Glutamatergic neuron (in vitro differentiated cells): Measurements from ENCODE around the gene DNM3. TPM values are rescaled to one million over a fixed set of nuclear protein-coding genes. Genes with fewer than 3 reads are reported as not detected.

Experiments used
- DNase-seq: peaks from one replicate; pipeline ENCODE4 v3.0.0; 2022
- H3K27ac Mint-ChIP-seq: one replicate; pipeline ENCODE4 v1.8.0; 2020; ENCODE audit warnings: mild to moderate bottlenecking, mixed read lengths, inconsistent platforms; ENCODE audit not compliant: unreplicated experiment
- H3K27me3 Mint-ChIP-seq: one replicate; pipeline ENCODE4 v1.8.0; 2020; ENCODE audit warnings: mild to moderate bottlenecking, moderate library complexity, mixed read lengths, inconsistent platforms; ENCODE audit not compliant: unreplicated experiment
- H3K36me3 Mint-ChIP-seq: one replicate; pipeline ENCODE4 v1.8.0; 2020; ENCODE audit warnings: mild to moderate bottlenecking, mixed read lengths, inconsistent platforms; ENCODE audit not compliant: unreplicated experiment
- H3K4me1 Mint-ChIP-seq: one replicate; pipeline ENCODE4 v1.8.0; 2020; ENCODE audit warnings: mild to moderate bottlenecking, low read depth, mixed read lengths, inconsistent platforms; ENCODE audit not compliant: unreplicated experiment
- H3K4me3 Mint-ChIP-seq: one replicate; pipeline ENCODE4 v1.8.0; 2020; ENCODE audit warnings: mild to moderate bottlenecking, mixed read lengths, inconsistent platforms; ENCODE audit not compliant: unreplicated experiment
- H3K9me3 Mint-ChIP-seq: one replicate; pipeline ENCODE4 v1.8.0; 2020; ENCODE audit warnings: mild to moderate bottlenecking, moderate library complexity, mixed read lengths, inconsistent platforms; ENCODE audit not compliant: unreplicated experiment
- total RNA-seq: library from RNA; stranded (reverse); fragmentation: NEBNext Ultra II Directional; extraction: Animal tissue kit (Norgen Biotek cat#: 25700); gene quantifications from one replicate; pipeline ENCODE4 v1.2.1, GENCODE V29; 2021; ENCODE audit not compliant: unreplicated experiment
- TF ChIP-seq, protein P1 (sequence below): fragments of 200-600 bp; sonication (generic); IDR thresholded peaks from one replicate; pipeline ENCODE4 v1.5.0; 2021; ENCODE audit not compliant: partially characterized antibody, unreplicated experiment

The DNM3 gene
- total RNA-seq, 1 donor from 2014 or later = 11.4 TPM

DNA sequence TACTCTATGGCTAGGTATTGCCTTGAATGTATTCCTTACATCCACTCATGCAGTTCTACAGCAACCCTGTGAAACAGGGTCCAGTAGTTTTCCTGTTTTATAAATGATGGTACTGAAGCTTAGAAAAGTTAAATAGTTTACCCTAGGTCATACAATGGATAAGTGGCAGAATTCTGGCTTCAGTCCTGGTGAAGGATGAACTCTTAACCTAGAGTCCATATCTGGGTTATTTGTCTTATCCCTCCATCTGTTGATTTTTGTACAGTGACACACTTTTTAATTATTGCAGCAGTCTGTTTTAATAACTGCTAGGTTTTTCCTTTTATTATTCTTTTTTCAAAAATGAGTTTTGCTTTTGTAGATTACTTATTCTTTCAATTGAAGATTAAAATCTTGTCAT lies 263.9 kb downstream of the DNM3 start:
- Mint-ChIP-seq H3K27ac (no peak overlapping the region), H3K4me3 (no peak overlapping the region), H3K27me3 (no peaks in the 10 kb centered on the region), H3K4me1 (peaks cover 2% of the 10 kb centered on the region), H3K36me3 (no peaks in the 10 kb centered on the region), H3K9me3 (peaks cover 4% of the 10 kb centered on the region)
- no peak for DNase-seq
- TF ChIP-seq, protein P1, sequence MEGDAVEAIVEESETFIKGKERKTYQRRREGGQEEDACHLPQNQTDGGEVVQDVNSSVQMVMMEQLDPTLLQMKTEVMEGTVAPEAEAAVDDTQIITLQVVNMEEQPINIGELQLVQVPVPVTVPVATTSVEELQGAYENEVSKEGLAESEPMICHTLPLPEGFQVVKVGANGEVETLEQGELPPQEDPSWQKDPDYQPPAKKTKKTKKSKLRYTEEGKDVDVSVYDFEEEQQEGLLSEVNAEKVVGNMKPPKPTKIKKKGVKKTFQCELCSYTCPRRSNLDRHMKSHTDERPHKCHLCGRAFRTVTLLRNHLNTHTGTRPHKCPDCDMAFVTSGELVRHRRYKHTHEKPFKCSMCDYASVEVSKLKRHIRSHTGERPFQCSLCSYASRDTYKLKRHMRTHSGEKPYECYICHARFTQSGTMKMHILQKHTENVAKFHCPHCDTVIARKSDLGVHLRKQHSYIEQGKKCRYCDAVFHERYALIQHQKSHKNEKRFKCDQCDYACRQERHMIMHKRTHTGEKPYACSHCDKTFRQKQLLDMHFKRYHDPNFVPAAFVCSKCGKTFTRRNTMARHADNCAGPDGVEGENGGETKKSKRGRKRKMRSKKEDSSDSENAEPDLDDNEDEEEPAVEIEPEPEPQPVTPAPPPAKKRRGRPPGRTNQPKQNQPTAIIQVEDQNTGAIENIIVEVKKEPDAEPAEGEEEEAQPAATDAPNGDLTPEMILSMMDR = no peak

DNA sequence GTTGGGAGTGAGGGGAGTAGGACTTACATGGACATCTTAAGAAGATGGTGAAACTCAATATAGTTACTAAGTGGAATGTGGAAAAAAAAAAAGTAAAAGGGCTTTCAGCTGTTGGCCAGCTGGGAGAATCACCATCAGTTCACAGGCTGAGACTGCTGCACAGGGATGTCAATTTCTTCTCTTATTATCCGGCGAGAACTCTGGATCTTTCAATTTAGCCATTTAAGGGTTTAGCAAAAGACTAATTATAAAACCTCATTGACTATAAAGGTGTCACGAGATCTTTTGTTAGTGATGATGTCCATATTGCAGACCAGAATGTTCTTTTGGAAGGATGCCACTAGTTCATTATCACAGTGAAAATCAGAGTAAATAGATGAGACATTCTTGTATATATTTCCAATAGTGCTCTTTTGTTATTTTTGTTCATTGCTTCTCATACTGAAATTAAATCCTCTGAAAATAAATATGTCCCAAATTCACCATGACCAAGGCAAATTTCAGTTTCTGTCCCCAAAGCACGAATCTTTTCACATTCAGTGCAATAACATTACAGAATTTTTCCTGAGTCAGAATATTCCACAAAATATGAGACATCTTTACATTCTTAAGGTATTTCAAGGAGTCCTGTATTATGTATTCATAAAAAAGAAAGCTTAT lies 266.1 kb downstream of the DNM3 start:
- no peak for DNase-seq
- no peaks in the 10 kb centered on the region for H3K27me3 Mint-ChIP-seq
- no peak overlapping the region for H3K27ac Mint-ChIP-seq
- TF ChIP-seq, protein P1 = no peak
- H3K36me3 Mint-ChIP-seq = no peaks in the 10 kb centered on the region
- peaks cover 4% of the 10 kb centered on the region for H3K9me3 Mint-ChIP-seq
- H3K4me1 Mint-ChIP-seq = peaks cover 2% of the 10 kb centered on the region
- H3K4me3 Mint-ChIP-seq = no peak overlapping the region

DNA sequence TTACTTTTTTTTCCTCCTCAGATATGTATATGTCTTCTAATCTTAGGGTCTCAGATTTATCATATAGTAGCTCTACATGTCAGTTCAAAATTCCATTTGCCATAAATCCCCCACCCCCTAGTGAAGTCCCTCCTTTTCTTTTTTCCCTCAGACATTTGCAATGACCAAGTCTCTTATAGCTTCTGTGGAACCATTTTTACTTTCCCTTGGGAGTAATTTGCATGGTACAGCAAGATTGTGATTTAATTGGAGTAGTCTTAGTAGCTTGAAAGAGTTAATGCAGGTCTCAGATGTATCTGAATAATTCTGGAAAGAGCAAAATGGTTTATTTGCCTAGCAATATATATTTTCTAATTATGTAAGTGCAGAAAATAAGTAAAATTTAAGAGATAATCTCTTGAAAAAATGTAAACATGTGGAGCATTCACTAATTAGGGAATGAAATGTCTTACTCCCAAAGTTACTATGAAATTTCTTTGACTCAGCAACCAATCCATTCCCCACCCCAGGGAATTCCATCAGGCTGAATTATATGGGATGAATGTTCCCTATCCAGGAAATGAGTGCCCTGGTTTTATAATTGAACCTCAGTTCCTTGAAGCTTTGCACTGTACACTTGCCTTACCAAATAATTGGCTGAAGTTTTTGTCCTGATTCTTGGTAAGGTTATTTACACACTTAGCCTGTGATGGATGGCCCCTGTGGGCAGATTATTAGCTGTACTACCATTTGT lies 267.0 kb downstream of the DNM3 start:
- Mint-ChIP-seq H3K4me1 (peaks cover 2% of the 10 kb centered on the region), H3K27me3 (no peaks in the 10 kb centered on the region), H3K4me3 (no peak overlapping the region), H3K9me3 (peaks cover 2% of the 10 kb centered on the region), H3K36me3 (no peaks in the 10 kb centered on the region), H3K27ac (no peak overlapping the region)
- TF ChIP-seq, protein P1 = no peak
- DNase-seq = no peak

DNA sequence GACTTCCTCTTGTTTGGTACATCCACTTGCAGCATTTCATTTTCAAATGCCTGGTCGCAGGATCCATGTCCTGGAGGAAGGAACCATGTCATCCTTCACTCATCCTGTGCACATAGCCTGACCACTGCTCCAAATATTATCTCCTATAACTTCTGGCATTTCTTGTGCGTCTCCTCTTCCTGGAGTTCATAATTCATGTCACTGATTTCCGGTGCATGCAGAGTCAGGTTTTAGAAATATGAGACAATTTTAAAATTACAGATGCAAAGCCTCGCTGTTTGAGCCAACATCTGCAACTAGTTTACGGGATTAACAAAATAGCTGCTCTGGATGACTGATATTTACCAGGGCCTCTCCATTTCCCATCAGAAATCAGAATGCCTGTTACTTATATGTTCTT lies 268.1 kb downstream of the DNM3 start:
- TF ChIP-seq, protein P1 = no peak
- Mint-ChIP-seq H3K4me1 (peaks cover 2% of the 10 kb centered on the region), H3K4me3 (no peak overlapping the region), H3K36me3 (no peaks in the 10 kb centered on the region), H3K27ac (no peak overlapping the region), H3K27me3 (no peaks in the 10 kb centered on the region), H3K9me3 (peaks cover 3% of the 10 kb centered on the region)
- no peak for DNase-seq

DNA sequence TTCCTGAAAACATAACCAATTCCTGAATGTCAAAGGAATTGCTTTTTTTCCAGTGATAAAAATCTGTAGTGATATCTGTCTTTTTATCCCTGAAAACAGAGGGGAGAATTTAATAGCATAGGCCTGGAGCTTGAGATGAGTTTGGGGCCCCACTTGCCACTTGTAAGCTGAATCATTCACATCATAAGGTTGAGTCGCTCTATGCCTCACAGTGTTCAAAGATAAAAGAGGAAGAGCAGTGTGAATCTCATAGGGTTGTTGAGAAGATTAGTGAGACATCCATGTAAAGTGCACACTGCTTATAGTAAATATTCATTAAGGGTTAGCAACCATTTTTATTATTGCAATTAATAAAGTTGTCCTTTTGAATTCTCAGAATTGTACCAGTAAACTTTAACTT lies 271.3 kb downstream of the DNM3 start:
- no peaks in the 10 kb centered on the region for H3K27me3 Mint-ChIP-seq
- H3K9me3 Mint-ChIP-seq = peaks cover 1% of the 10 kb centered on the region
- TF ChIP-seq, protein P1 = no peak
- no peaks in the 10 kb centered on the region for H3K36me3 Mint-ChIP-seq
- no peak overlapping the region for H3K4me3 Mint-ChIP-seq
- H3K27ac Mint-ChIP-seq = no peak overlapping the region
- DNase-seq = no peak
- peaks cover 2% of the 10 kb centered on the region for H3K4me1 Mint-ChIP-seq
